HFF-Myc (cell line): ENCODE measurements around the gene BHMT.

Experiments
- DNase-seq: peaks from one replicate; pipeline ENCODE4 v3.0.0-alpha.2; 2011; ENCODE audit warnings: low read depth; ENCODE audit errors: extremely low read depth
- H3K4me3 ChIP-seq: replicated peaks from 2 replicates; pipeline ENCODE4 v1.5.1; 2011; ENCODE audit warnings: low read depth, mild to moderate bottlenecking, control low read depth, low read length
- TF ChIP-seq, protein P1 (sequence below): IDR thresholded peaks from 2 replicates; pipeline ENCODE4 v1.5.1; 2012; ENCODE audit warnings: mild to moderate bottlenecking, low read depth, low read length, control low read depth; ENCODE audit errors: missing control alignments

The BHMT gene

DNA sequence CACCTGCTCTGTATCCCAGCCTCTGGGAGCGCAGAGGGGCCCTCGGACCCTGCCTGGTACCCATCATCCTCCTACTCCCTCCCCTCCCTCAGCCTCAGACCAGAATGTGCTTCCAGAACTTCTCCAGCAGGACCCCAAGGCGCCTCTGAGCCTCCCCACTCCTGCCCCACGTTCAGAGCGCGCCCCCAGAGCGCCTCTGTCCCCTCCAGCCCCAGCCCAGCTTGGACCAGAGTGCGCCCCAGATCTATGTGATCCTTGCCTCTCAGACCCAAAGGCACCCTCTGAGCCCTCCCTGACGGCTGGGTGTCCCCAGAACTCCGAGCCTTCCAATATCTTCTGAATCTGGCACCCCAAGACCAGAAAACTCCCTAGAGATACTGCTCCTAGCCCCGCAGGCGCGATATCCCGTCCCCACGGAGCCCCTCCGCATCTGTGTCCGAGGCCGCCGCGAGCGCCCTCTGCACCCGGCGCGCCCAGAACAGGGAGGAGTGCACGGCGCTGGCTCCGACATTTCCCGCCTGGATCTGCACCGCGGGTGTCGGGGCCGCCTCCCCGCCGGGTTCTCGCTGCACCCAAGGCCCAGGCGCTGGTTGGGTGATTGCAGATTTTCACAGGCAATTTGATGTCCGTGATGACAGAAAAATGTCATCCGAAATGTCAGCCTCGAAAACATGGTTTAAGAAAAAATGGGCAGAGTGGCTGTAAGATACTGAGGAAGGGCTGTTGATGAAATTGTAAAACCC is 522 bp downstream of the BHMT start:
- no peak for DNase-seq
- no peak overlapping the region for H3K4me3 ChIP-seq
- TF ChIP-seq, protein P1, sequence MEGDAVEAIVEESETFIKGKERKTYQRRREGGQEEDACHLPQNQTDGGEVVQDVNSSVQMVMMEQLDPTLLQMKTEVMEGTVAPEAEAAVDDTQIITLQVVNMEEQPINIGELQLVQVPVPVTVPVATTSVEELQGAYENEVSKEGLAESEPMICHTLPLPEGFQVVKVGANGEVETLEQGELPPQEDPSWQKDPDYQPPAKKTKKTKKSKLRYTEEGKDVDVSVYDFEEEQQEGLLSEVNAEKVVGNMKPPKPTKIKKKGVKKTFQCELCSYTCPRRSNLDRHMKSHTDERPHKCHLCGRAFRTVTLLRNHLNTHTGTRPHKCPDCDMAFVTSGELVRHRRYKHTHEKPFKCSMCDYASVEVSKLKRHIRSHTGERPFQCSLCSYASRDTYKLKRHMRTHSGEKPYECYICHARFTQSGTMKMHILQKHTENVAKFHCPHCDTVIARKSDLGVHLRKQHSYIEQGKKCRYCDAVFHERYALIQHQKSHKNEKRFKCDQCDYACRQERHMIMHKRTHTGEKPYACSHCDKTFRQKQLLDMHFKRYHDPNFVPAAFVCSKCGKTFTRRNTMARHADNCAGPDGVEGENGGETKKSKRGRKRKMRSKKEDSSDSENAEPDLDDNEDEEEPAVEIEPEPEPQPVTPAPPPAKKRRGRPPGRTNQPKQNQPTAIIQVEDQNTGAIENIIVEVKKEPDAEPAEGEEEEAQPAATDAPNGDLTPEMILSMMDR: no peak

GRCh38 chr5:79112703-79113058 is 1.1 kb downstream of the BHMT start:
- TF ChIP-seq, protein P1: no peak
- no peak overlapping the region for H3K4me3 ChIP-seq
- DNase-seq: no peak

DNA sequence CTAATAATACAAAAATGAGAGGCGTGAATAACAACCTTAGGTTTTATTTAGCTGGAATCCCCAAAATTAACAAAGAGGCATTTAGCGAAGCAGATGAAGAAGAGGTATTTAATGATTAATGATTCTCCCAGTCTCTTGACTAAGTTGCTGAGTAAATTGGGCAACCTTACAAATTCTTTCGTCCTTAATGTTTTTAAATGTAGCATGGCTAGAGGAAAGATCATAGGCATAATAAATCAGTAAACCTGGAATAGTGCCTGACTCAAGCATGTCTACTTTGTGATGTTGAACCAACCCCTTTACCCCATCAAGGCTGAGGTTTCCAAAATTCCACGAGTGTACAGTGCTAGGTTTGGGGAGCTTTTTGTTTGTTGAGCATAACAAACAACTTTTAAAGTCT is 7.9 kb downstream of the BHMT start:
- TF ChIP-seq, protein P1: no peak
- DNase-seq: no peak
- no peak overlapping the region for H3K4me3 ChIP-seq

- TF ChIP-seq, protein P1: no peak
- DNase-seq: no peak
- H3K4me3 ChIP-seq: no peak overlapping the region
Observed at GRCh38 chr5:79120221-79120620, 8.6 kb downstream of the BHMT start.

DNA sequence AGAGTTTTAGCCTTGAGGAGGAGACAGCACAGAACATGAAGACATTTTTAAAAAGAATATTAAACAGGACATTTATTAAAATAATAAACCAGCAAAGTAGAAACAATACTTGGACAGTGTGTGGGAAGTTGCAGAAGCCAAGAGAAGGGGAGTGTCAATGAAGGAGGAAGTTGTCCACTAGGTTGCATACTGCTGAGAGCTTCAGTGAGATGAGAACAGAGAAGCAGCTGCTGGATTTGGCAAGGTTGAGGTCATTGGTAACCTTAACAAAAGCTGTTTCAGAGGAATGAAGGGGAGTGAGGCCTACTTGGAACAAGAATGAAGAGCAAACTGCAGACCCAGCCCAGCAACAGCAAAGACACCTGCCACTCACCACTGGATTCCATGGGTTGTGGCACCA is 11.4 kb downstream of the BHMT start:
- TF ChIP-seq, protein P1: no peak
- DNase-seq: no peak
- no peak overlapping the region for H3K4me3 ChIP-seq

- no peak overlapping the region for H3K4me3 ChIP-seq
- DNase-seq: no peak
- TF ChIP-seq, protein P1: no peak
Observed at GRCh38 chr5:79124607-79125006, 13.0 kb downstream of the BHMT start.

GRCh38 chr5:79130781-79131180 is 19.2 kb downstream of the BHMT start:
- DNase-seq: no peak
- TF ChIP-seq, protein P1: no peak
- H3K4me3 ChIP-seq: no peak overlapping the region
